Immature natural killer cell (primary cell): ENCODE measurements around the gene TRIM56. TPM values are rescaled to one million over a fixed set of nuclear protein-coding genes. Genes with fewer than 3 reads are reported as not detected.
"Not testable (repeated sequence)": the region's sequence is repeated elsewhere in the genome, so short reads cannot be mapped to it uniquely, and the experiment has no call there.

Experiments used
- DNase-seq, 3 donors: peaks; one replicate each; pipeline ENCODE4 v3.0.0; 2022; ENCODE audit warnings: mixed read lengths in 1 of 3
- H3K27ac Mint-ChIP-seq, 6 donors: one replicate each; pipeline ENCODE4 v1.8.0; 2020; ENCODE audit warnings: mixed read lengths in 6 of 6, mild to moderate bottlenecking in 5 of 6, inconsistent platforms in 4 of 6, moderate library complexity in 3 of 6
- H3K27me3 Mint-ChIP-seq, 3 donors: one replicate each; pipeline ENCODE4 v1.8.0; 2020 to 2021; ENCODE audit warnings: low read depth in 3 of 3, mild to moderate bottlenecking in 3 of 3, mixed read lengths in 3 of 3, moderate library complexity in 3 of 3, inconsistent platforms in 1 of 3
- H3K36me3 Mint-ChIP-seq, 3 donors: one replicate each; pipeline ENCODE4 v1.8.0; 2020; ENCODE audit warnings: mixed read lengths in 3 of 3, inconsistent platforms in 2 of 3, mild to moderate bottlenecking in 2 of 3
- H3K4me1 Mint-ChIP-seq, 2 donors: one replicate each; pipeline ENCODE4 v1.8.0; 2020; ENCODE audit warnings: inconsistent platforms in 2 of 2, mild to moderate bottlenecking in 2 of 2, mixed read lengths in 2 of 2, moderate library complexity in 1 of 2
- H3K4me3 Mint-ChIP-seq, 5 donors: one replicate each; pipeline ENCODE4 v1.8.0; 2020; ENCODE audit warnings: mild to moderate bottlenecking in 5 of 5, mixed read lengths in 5 of 5, inconsistent platforms in 3 of 5, moderate library complexity in 3 of 5
- H3K9me3 Mint-ChIP-seq, 6 donors: one replicate each; pipeline ENCODE4 v1.8.0; 2020; ENCODE audit warnings: mild to moderate bottlenecking in 6 of 6, mixed read lengths in 6 of 6, inconsistent platforms in 4 of 6, moderate library complexity in 3 of 6
- polyA plus RNA-seq, 3 donors: library from polyadenylated mRNA; unstranded; fragments of 300-500 nt; fragmentation: Illumina TruSeq; gene quantifications; one replicate each; pipeline ENCODE4 v1.2.3, GENCODE V29; 2021

The TRIM56 gene, protein sequence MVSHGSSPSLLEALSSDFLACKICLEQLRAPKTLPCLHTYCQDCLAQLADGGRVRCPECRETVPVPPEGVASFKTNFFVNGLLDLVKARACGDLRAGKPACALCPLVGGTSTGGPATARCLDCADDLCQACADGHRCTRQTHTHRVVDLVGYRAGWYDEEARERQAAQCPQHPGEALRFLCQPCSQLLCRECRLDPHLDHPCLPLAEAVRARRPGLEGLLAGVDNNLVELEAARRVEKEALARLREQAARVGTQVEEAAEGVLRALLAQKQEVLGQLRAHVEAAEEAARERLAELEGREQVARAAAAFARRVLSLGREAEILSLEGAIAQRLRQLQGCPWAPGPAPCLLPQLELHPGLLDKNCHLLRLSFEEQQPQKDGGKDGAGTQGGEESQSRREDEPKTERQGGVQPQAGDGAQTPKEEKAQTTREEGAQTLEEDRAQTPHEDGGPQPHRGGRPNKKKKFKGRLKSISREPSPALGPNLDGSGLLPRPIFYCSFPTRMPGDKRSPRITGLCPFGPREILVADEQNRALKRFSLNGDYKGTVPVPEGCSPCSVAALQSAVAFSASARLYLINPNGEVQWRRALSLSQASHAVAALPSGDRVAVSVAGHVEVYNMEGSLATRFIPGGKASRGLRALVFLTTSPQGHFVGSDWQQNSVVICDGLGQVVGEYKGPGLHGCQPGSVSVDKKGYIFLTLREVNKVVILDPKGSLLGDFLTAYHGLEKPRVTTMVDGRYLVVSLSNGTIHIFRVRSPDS
- 10 to 100 TPM in 1 of 3 donors, 1 to 10 TPM in 2; 1.5 to 20.6 (median 2.7) TPM for polyA plus RNA-seq

DNA sequence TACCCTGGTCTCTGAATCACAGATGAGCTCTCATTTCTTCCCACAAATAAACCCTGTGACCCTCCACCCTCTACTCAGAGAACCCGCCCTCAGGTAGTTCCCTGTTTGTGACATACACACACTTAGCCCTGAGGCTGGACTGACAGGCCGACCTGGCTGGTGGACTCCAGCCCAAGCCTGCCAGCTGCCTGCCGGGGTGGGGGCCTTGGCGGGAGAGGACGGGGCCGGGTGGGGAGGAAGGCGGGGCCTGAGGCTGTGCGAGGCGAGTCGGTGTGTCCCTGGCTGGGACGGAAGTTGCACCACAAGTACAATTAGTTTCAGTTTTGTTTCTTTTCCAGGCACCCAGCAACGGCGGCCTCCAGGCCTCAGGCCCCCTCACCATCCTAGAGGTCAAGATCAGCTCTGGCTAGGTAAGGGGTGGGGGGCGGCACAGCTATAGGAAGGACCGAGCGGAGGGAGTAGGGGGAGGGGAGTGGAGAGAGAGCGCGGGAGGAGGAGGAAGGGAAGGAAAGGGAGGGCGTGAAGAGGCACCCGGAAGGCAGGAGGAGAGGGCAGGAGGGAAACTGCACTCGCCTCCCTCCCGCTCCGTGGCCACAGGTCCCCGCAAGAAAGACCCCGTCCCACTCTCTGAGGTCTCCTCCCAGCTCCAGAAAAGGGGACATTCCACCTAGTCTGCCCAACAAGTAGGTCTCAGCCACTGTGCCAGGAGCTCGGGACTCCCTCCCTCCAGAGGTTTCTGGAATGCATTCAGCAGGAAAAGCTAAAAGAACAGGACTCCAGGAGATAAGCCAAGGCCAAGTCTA is at the start of gene TRIM56:
Gene TRIM56 (plus strand): TSS at position 320 of the 803 bp plus-strand sequence. CDS start 1,832 bp downstream, outside the sequence.
- Mint-ChIP-seq H3K36me3 (peaks cover 0 to 3% (median 0%) of the 10 kb centered on the region in 3 donors), H3K4me1 (peaks cover 39 to 47% of the 10 kb centered on the region in 2 donors), H3K27me3 (peaks cover 0 to 7% (median 2%) of the 10 kb centered on the region in 3 donors), H3K27ac (peak within 1 kb of the TSS; percentile 97 to 100 (median 98)), H3K4me3 (peak within 1 kb of the TSS; percentile 95 to 100 (median 99)), H3K9me3 (peaks cover 0 to 2% (median 0%) of the 10 kb centered on the region in 6 donors)
- peak; percentile 77 to 81 (median 79) for DNase-seq

GRCh38 chr7:101035941-101036340 is 49.3 kb upstream of the TRIM56 start:
- no peaks in the 10 kb centered on the region for H3K4me1 Mint-ChIP-seq
- no peaks in the 10 kb centered on the region for H3K9me3 Mint-ChIP-seq
- H3K4me3 Mint-ChIP-seq = no peak overlapping the region
- H3K27ac Mint-ChIP-seq = no peak overlapping the region
- no peak for DNase-seq
- no peaks in the 10 kb centered on the region for H3K36me3 Mint-ChIP-seq
- H3K27me3 Mint-ChIP-seq = peaks cover 0 to 4% (median 0%) of the 10 kb centered on the region in 3 donors

- not testable (repeated sequence) for H3K4me1 Mint-ChIP-seq, H3K27me3 Mint-ChIP-seq, H3K36me3 Mint-ChIP-seq, H3K4me3 Mint-ChIP-seq, H3K27ac Mint-ChIP-seq, DNase-seq, H3K9me3 Mint-ChIP-seq
Observed at GRCh38 chr7:101041283-101041682, 44.0 kb upstream of the TRIM56 start.

DNA sequence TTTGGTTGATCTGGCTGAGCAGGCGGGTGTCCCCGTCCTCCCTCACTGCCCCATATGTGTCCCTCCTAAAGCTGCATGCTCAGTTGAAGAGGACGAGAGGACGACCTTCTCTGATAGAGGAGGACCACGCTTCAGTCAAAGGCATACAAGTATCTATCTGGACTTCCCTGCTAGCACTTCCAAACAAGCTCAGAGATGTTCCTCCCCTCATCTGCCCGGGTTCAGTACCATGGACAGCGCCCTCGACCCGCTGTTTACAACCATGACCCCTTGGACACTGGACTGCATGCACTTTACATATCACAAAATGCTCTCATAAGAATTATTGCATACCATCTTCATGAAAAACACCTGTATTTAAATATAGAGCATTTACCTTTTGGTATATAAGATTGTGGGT is 26.9 kb upstream of the TRIM56 start:
- DNase-seq = peak; percentile 33 to 47 (median 37)
- Mint-ChIP-seq H3K27ac (no peak overlapping the region), H3K4me3 (no peak overlapping the region), H3K36me3 (no peaks in the 10 kb centered on the region), H3K9me3 (no peaks in the 10 kb centered on the region), H3K27me3 (peaks cover 13 to 22% (median 21%) of the 10 kb centered on the region in 3 donors), H3K4me1 (no peaks in the 10 kb centered on the region)

GRCh38 chr7:101059620-101059942 is 25.7 kb upstream of the TRIM56 start:
- Mint-ChIP-seq H3K27ac (no peak overlapping the region), H3K27me3 (peaks cover 15 to 23% (median 17%) of the 10 kb centered on the region in 3 donors), H3K36me3 (no peaks in the 10 kb centered on the region), H3K4me3 (no peak overlapping the region), H3K4me1 (no peaks in the 10 kb centered on the region), H3K9me3 (no peaks in the 10 kb centered on the region)
- no peak for DNase-seq

- no peak overlapping the region for H3K27ac Mint-ChIP-seq
- peaks cover 15 to 23% (median 16%) of the 10 kb centered on the region in 3 donors for H3K27me3 Mint-ChIP-seq
- H3K36me3 Mint-ChIP-seq = no peaks in the 10 kb centered on the region
- no peaks in the 10 kb centered on the region for H3K9me3 Mint-ChIP-seq
- no peak overlapping the region for H3K4me3 Mint-ChIP-seq
- H3K4me1 Mint-ChIP-seq = no peaks in the 10 kb centered on the region
- DNase-seq = no peak
Observed at GRCh38 chr7:101060992-101061391, 24.3 kb upstream of the TRIM56 start.

DNA sequence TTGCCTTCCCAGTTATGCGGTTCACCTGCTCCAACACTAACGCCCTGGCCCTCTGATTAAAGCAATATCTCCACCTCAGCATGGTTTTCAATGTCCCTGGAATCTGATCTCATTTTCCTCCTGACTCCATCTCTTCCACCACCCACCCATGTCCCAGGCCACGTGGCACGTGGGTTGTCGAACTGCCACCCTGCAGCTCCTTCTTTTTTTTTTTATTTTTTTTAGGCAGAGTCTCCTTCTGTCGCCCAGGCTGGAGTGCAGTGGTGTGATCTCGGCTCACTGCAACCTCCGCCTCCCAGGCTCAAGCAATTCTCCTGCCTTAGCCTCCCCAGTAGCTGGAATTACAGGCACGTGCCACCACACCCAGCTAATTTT is 21.1 kb upstream of the TRIM56 start:
- not testable (repeated sequence) for H3K9me3 Mint-ChIP-seq, H3K4me1 Mint-ChIP-seq, DNase-seq, H3K4me3 Mint-ChIP-seq, H3K36me3 Mint-ChIP-seq
- Mint-ChIP-seq H3K27ac (peak overlapping the region in 1 of 6 donors; percentile 8), H3K27me3 (peaks cover 9 to 18% (median 12%) of the 10 kb centered on the region in 3 donors)

GRCh38 chr7:101065162-101065561 is 20.1 kb upstream of the TRIM56 start:
- H3K36me3 Mint-ChIP-seq, H3K4me1 Mint-ChIP-seq, H3K9me3 Mint-ChIP-seq, H3K27ac Mint-ChIP-seq, DNase-seq, H3K4me3 Mint-ChIP-seq: not testable (repeated sequence)
- H3K27me3 Mint-ChIP-seq = peaks cover 5 to 19% (median 8%) of the 10 kb centered on the region in 3 donors

DNA sequence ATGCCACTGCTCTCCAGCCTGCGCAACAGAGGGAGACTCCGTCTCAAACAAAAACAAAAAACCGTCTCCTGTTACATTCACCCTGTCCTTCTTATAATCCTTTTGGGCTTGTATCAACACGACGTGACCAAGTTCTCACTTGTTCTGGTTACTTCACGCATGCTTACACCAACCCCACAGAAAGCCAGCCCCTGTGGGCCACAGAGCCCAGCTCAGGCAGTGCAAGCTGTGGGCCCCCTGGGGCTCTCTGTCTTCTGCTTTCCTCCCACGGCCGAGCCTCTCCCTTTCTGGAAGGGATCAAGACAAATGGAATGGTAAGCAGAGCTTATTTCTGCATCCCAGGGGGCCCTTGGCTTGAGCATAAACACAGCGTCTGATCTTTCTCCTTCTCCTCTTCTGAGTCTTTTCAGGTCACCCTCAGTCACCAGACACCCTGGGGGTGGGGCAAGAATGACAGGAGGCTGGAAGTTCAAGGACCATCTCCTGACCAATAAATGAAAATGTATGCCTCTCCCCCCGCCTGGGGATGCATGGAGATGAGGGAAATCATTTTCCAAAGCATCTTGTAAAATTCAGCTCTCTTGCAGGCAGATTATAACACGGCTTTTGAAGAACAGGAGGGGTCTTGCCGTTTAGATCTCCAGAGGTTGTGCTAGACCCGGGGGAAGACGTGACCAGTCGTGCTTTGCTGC is 19.0 kb upstream of the TRIM56 start:
- no peak overlapping the region for H3K4me3 Mint-ChIP-seq
- no peaks in the 10 kb centered on the region for H3K4me1 Mint-ChIP-seq
- DNase-seq = no peak
- peaks cover 5 to 19% (median 8%) of the 10 kb centered on the region in 3 donors for H3K27me3 Mint-ChIP-seq
- no peaks in the 10 kb centered on the region for H3K9me3 Mint-ChIP-seq
- no peak overlapping the region for H3K27ac Mint-ChIP-seq
- no peaks in the 10 kb centered on the region for H3K36me3 Mint-ChIP-seq

DNA sequence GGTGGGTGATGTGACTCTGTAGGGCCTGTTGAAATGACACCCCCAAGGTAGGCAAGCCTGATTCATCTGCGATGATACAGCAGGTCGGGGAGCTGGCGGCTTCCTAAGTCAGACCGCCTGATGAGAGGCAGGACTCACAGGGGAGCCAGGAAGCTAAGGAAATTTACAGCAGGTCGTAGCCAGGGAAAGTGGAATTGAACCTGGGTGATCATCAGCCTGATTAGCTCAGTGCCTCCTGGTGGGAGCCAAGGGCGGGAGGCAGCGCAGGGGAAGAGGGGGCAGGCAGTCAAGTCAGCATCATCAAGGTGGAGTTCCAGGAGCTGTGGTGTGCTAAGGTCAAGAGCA is 18.5 kb upstream of the TRIM56 start:
- Mint-ChIP-seq H3K4me1 (no peaks in the 10 kb centered on the region), H3K9me3 (no peaks in the 10 kb centered on the region), H3K36me3 (no peaks in the 10 kb centered on the region), H3K27me3 (peaks cover 5 to 19% (median 10%) of the 10 kb centered on the region in 3 donors), H3K4me3 (no peak overlapping the region), H3K27ac (no peak overlapping the region)
- DNase-seq = no peak

- H3K27ac Mint-ChIP-seq = no peak overlapping the region
- H3K9me3 Mint-ChIP-seq = no peaks in the 10 kb centered on the region
- H3K27me3 Mint-ChIP-seq = peaks cover 2 to 11% (median 9%) of the 10 kb centered on the region in 3 donors
- DNase-seq = no peak
- no peak overlapping the region for H3K4me3 Mint-ChIP-seq
- H3K36me3 Mint-ChIP-seq = no peaks in the 10 kb centered on the region
- H3K4me1 Mint-ChIP-seq = no peaks in the 10 kb centered on the region
Observed at GRCh38 chr7:101068401-101068800, 16.9 kb upstream of the TRIM56 start.

- not testable (repeated sequence) for H3K27ac Mint-ChIP-seq, DNase-seq, H3K4me1 Mint-ChIP-seq, H3K4me3 Mint-ChIP-seq, H3K36me3 Mint-ChIP-seq, H3K9me3 Mint-ChIP-seq
- peaks cover 2 to 16% (median 13%) of the 10 kb centered on the region in 3 donors for H3K27me3 Mint-ChIP-seq
Observed at GRCh38 chr7:101071362-101072104, 13.7 kb upstream of the TRIM56 start.

DNA sequence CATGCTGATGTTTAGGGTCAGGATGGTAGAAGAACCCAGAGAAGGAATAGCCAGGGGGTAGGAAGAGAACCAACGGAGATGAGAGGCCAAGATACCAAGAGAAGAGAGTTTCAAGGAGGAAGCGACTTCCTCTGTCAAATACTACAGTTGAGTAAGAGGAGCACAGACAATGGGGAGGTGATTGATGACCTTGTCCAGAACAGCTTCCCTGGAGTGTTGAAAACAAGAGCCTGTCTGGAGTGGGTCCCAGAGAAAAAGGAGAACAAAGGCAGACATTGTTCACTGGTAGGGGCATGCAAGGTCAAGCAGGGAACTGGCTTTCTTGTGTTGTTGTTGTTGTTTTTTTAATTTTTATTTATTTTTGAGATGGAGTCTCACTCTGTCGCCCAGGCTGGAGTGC is 9.6 kb upstream of the TRIM56 start:
- no peaks in the 10 kb centered on the region for H3K9me3 Mint-ChIP-seq
- H3K36me3 Mint-ChIP-seq = no peaks in the 10 kb centered on the region
- no peak overlapping the region for H3K4me3 Mint-ChIP-seq
- peaks cover 2 to 19% (median 11%) of the 10 kb centered on the region in 3 donors for H3K27me3 Mint-ChIP-seq
- no peak overlapping the region for H3K27ac Mint-ChIP-seq
- DNase-seq = no peak
- peaks cover 0 to 1% of the 10 kb centered on the region in 2 donors for H3K4me1 Mint-ChIP-seq
